Retina (tissue), 1 donor: ENCODE results near the gene LMNTD2.
"Not testable (repeated sequence)": the region's sequence is repeated elsewhere in the genome, so short reads cannot be mapped to it uniquely, and the experiment has no call there.

Source experiments
- DNase-seq: peaks from one replicate; pipeline ENCODE4 v3.0.0-alpha.2; 2016

Gene LMNTD2

DNA sequence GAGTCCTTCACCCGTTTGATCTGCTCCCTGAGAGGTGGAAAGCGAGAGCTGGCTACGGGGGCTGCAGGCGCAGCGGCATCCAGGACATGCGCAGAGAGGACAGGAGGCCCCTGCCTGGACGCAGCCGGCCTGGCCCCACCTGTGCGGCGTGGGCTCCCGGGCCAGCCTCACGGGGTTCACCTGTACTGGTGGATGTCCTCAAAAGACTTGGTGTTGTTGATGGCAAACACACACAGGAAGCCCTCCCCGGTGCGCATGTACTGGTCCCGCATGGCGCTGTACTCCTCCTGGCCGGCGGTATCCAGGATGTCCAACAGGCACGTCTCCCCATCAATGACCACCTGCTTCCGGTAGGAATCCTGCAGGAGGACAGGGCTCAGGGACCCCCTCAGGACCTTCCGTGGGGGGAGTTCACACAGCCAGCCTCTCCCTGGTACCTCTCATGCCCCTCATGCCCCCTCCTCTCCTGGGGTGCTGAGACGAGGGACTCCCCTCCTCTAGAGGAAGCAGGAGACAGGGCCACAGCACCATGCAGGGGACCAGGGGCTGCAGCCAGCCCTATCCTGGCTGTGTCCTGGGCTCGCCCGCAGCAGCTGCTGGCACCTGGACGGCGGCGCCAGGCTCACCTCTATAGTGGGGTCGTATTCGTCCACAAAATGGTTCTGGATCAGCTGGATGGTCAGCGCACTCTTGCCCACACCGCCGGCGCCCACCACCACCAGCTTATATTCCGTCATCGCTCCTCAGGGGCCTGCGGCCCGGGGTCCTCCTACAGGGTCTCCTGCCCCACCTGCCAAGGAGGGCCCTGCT lies 26.7 kb downstream of the LMNTD2 start:
- no peak for DNase-seq

DNA sequence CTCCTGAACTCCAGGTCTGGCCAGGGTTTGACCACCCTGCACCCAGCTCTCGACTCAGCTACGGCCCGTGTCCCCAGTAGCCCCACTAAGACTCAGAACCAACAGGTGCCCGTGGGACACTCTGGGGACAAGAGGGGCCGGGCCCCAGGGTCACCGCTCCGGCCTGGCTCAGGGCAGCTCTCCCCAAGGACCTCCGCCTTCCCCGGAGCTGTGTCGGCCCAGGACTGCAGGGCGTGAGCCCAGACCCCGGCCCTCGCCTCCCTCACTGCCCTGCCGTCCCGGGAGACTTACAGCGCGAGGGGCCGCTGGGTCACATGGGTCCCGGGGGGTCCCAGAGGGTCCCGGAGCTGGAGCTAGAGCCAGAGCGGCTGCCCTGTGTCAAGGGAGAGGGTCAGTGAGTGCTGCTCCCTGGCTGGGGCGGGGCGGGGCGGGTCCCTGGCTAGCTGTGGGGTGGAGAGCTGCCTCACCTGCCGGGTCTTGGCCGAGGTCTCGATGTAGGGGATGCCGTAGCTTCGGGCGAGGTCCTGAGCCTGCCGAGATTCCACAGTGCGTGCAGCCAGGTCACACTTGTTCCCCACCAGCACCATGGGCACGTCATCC lies 27.5 kb downstream of the LMNTD2 start:
- no peak for DNase-seq

DNA sequence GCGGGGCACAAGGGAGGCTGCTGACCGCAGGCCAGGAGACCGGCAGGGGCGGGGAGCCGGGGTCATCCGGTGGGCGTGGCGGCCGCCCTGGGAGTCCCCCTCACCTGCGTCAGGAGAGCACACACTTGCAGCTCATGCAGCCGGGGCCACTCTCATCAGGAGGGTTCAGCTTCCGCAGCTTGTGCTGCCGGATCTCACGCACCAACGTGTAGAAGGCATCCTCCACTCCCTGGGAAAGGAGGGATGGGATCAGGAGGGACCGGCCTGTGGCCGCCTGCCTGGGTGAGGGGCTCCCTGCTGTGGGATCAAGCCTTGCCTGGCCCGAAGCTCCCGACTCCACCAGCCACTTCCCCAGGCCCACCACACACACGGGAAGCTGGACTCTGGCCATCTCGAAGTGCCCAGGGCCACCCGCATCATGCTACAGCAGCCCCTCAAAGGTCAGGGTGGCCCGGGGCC lies 28.0 kb downstream of the LMNTD2 start:
- DNase-seq, result no peak

DNA sequence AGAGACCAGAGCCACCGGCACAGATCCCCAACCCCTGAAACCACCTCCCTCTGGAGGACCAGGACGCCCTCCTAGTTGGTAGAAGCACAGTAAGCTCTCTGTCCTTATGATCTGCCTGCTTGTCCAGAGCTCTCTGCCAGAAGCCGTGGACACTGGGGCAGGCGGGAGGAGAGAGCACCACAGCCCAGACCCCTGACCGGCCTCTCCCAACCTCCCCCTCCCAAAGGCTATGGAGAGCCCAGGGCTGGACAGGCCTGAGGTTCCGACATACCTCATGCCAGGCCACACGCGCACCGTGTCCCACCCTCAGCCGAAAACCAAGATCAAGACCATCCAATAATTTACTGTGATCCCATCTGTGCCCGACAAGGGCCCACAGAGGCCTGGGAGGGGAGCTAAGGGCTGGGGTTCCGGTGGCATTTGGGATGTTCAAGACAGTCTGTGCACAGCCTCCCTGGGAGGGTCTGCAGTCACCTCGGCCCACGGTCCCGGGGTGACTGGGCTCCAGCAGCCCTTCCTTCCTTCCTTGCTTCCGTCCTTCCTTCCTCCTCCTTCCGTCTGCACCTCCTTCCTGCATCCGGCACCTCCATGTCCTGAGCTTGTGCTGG lies 28.5 kb downstream of the LMNTD2 start:
- DNase-seq, result no peak

DNA sequence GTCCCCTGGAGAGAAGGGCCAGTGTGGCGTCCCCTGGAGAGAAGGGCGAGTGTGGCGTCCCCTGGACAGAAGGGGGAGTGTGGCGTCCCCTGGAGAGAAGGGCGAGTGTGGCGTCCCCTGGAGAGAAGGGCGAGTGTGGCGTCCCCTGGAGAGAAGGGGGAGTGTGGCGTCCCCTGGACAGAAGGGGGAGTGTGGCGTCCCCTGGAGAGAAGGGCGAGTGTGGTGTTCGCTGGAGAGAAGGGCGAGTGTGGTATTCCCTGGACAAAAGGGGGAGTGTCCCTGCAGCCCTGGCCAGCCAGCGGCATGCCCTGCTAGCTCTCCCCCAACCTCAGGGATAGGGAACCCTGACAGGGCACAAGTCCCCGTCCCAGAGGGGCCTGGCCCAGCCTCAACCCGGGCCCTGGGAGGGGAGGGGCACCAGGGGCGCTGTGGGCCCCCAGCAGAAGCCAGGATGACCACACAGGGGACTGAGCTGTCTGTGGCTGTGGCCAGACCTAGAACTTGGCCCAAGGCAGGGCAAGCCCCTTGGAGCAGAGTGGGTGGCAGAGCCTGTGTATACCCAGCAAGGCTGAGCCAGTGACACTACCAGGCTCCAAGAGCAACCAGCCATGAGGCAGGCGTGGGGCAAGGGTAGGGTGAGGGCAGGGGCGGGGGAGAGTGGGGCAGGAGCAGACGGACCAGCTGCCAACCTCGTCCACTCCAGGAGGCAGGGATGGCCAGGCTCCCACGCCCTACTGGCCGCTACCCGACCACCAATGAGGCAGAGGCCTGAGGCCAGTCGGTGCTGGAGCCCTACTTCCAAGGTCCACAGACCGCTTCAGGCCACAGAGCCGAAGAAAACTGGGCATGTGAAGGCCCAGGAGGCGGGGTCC lies 29.3 kb downstream of the LMNTD2 start:
- DNase-seq, result no peak

DNA sequence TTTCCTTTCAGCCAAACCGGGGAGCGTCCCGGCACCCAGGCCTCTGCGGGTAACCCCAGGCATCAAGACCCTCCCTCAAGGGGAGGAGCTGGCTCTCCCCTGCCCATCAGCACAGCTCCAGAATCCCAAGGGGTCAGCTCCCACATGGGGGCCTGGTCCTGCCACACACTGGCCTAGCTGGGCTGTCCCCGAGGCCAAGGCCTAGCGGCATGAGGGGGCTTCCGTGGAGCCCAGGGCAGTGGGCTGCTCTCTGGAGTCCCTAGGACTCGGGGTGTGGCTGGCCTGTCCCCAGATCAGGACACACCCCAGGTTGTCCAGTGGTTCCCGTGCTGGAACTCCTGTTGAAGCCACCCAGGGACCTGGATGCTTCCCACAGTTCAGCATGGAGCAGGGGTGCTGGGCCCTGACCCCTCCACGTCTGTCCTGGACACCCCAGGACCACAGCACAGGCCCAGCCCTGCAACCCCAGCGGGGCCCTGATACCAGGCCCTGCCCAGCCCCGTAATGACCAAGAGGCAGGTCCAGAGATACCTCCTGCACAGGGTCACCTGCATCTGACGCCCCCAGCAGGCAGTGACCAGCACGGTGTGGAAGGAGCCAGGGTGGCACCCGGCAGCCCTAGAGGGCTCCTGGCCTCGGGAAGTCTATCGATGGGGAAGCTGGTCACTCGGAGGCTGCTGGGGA lies 30.7 kb downstream of the LMNTD2 start:
- no peak for DNase-seq

DNA sequence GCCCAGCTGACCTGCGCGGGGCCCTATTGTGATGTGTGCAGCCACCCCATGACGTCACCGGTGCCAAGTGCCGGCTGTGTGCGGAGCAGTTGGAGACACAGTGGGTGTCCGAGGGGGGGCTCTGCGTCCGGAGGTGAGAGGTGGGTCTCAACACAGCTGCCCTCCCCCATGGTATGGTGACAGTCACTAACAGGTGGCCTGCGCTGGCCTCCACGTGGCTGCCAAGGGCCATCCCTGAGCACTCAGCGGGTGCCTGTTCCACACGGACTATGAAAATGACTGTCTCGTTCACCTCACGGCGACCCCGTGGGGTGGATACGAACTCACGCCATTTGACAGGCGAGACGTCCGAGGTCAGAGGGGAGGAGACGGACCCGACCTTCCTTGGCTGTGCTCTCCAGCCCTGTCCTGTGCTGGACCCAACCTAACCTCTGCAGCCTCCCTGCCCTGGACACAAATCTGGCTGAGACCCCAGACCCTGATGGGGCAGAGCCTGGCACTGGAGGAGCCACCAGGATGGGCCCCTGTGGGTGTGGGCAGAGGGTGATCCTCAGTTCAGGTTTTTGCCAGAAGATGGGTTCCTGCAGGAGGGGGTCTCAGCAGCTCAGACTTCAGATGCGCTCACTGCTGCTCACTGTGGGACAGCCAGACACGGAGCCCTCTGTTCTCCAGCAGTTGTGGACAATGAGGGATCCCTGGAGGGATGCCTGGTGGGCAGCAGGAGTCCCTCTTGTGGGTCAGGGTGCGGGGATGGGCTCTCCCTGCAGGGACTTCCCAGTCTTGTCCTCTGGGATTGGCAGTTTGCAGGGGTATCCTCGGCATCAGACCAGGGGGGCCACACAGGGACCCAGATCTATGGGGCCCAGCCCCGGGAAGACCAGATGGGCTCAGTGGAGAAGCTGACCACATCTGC lies 31.5 kb downstream of the LMNTD2 start:
- peak; percentile 18 for DNase-seq

DNA sequence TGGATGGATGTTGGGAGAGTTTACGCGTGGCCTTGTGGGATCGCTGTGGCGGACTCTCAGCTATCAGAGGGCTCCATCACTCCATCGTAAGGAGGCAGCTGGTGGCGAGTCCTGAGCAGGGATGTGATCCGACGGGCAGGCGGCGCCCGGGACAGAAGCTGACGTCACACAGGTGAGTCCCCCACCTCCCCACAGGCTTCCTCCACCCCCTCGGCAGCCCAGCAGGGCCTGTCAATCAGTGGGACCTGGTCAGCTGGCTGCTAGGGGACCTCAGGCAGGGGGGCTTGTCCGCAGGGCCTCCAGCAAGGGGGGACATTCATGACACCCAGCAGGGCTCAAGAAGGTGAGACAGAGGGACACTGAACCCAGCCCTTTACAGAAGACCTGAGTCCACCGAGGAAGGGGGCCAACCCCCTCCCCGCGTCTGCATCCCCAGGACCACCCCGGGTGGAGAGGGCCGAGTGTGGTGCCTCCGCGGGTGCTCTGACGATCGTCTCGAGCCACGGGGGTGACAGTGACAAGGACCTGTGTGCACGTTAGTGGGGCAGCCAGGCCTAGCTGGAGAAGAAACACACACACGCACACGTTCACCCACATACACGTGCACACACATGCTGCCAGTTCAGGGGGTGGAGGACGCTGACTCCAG lies 32.2 kb downstream of the LMNTD2 start:
- no peak for DNase-seq

DNA sequence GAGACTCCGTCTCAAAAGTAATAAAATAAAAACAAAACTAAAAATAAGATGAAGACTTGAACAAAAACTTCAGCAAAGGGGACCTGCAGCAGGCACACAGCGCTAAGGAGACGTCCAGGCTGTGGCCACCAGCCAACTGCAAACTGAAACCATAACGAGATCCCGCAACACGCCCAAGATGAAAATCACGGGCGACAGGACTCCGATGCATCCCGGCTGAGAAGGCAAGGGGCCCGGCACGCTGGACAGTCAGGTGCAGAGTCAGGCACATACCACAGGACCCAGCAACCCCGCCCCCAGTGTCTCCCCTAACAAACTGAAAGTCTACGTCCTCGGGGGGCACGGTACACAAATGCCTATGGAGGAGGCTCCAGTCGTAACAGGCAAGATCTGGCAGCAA lies 34.3 kb downstream of the LMNTD2 start:
- no peak for DNase-seq

DNA sequence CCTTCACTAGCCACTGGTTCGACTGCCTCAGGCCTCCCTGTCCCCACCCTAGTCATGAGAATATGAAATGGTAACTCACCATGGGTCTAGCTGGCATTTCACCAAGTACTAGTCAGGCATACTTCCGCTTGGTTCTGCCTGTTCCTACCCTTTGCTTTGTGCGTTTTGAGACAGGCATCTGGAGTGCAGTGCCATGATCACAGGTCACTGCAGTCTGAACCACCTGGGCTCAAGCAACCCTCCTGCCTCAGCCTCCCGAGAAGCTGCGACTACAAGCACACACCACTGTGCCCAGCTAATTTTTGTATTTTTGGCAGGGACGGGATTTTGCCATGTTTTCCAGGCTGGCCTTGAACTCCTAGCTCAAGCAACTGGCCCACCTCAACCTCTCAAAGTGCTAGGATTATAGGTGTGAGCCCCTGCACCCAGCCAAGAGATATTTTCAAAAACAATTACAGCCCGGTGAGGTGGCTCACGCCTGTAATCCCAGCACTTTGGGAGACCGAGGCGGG lies 39.3 kb downstream of the LMNTD2 start:
- no peak for DNase-seq

DNA sequence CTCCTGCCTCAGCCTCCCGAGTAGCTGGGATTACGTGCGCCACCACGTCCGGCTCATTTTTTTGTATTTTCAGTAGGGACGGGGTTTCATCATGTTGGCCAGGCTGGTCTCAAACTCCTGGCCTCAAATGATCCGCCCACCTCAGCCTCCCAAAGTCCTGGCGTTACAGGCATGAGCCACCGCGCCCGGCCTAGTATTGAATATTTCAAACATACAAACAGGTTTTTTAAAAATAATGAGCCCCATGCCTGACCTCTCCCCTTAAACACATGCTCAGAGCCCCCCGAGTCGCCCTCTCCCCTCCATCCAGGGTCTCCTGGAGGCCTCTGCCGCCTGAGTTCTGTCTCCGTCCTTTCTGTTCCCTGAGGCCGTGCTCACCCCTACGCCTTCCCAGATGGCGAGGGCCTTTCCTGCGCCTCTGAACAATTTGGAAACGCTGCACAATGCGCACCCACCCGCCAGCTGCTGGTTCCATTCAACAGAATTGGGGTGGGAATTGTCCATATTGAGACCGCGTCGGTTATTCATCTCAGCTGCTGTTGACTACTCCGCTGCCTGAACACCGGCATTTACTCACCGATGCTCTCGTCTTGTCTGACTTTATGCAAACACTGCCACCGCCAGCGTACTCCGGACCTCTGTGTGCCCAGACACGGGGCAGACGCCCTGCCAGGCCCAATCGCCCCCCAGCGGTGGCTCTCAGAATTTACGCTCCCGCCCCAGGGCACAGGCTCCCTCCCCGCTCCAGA lies 39.9 kb downstream of the LMNTD2 start:
- no peak for DNase-seq

DNA sequence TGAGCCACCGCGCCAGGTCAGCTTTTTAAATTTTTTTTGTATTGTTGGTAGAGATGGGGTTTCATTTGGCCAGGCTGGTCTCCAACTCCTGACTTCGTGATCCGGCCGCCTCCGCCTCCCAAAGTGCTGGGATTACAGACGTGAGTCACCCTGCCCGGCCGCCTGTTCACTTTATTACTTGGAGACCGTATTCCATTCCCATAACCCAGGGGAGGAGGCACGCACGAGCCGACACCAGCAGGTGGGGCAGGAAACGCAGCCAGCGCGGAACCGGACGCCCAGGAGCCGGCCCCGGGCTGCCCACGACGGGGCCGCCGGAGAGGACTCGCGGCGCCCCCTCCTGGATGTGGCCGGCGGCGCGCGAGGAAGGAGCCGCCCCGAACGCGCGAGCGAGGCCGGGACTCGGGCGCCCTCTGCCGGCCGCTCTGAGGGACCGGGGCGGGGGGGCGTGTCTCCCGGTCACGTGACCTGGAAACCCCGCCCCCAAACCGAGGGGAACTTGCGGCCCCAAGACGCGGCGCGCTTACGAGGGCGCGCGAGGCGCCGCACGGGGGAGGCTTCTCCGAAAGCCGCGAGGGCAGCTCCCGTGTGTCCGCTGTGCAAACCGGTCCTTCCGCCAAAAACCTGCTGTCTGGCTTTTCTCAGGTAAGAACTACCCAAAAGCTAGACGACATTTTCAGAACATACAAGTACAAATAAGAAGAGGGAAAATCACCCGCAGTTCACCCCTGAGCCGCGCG lies 41.9 kb downstream of the LMNTD2 start:
- DNase-seq, result peak; percentile 97

DNA sequence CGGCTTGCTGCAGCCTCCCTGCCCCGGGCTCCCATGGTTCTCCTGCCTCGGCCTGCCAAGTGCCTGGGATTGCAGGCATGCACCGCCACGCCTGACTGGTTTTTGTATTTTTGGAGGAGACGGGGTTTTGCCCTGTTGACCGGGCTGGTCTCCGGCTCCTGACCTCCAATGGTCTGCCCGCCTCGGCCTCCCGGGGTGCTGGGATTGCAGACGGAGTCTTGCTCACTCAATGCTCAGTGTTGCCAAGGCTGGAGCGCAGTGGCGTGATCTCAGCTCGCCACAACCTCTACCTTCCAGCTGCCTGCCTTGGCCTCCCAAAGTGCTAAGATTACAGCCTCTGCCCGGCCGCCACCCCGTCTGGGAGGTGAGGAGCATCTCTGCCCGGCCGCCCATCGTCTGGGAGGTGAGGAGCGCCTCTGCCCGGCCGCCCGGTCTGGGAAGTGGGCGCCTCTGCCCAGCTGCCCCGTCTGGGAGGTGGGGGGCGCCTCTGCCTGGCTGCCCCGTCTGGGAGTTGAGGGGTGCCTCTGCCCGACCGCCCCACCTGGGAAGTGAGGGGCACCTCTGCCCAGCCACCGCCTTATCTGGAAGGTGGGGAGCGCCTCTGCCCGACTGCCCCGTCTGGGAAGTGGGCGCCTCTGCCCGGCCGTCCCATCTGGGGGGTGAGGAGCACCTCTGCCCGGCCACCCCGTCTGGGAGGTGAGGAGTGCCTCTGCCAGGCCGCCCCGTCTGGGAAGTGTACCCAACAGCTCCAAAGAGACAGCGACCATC lies 43.4 kb downstream of the LMNTD2 start:
- DNase-seq, result not testable (repeated sequence)

DNA sequence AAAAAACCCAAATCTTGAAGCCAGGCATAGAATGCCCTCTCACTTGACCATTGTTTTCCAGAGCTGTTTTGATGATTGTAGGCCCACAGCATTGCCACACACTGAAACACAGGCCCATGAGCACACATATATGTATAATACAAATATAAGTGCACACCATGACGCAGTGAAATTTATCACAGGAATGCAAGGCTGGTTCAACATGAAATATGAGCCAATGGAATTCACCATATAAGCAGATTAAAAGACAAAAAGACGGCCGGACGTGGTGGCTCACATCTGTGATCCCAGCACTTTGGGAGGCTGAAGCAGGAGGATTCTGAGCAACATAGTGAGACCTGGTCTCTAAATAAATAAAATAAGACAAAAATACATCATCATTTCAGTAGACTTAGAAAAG lies 44.1 kb downstream of the LMNTD2 start:
- DNase-seq, result no peak

DNA sequence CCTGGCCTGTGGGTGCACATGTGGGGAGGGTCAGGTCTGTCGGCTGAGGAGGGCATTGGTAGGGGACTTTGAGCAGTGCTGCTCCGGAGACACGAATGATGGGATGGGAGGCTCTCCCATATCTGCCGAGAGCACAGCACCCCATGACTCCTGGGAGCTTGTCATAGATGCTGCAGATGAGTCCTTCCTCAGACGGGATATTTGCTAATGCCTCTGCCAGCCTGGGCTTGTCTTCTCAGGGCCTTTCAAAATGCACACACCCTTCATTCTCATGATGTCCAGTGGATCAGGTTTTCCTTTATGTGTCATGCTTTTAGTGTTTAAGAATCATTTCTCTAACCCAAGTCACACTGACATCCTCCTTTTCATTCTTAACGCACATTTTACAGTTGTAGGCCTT lies 45.4 kb downstream of the LMNTD2 start:
- no peak for DNase-seq

DNA sequence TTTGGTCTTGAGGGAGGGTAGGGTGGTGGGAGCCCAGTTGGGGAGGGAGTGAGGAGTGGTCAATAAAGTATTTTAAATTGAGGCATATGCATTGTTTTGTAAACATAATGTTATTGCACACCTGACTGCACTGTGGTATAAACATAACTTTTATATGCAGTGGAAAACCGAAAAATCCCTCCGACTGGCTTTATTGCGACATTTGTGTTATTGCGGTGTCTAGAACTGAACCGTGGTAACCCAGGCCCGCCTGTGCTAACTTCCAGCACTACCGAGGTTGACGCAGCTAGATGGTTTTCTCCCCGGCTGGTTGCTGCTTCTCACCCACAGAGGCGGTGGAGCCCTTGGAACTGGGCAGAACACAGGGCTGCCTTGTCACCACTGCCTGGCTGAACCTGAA lies 45.9 kb downstream of the LMNTD2 start:
- no peak for DNase-seq

DNA sequence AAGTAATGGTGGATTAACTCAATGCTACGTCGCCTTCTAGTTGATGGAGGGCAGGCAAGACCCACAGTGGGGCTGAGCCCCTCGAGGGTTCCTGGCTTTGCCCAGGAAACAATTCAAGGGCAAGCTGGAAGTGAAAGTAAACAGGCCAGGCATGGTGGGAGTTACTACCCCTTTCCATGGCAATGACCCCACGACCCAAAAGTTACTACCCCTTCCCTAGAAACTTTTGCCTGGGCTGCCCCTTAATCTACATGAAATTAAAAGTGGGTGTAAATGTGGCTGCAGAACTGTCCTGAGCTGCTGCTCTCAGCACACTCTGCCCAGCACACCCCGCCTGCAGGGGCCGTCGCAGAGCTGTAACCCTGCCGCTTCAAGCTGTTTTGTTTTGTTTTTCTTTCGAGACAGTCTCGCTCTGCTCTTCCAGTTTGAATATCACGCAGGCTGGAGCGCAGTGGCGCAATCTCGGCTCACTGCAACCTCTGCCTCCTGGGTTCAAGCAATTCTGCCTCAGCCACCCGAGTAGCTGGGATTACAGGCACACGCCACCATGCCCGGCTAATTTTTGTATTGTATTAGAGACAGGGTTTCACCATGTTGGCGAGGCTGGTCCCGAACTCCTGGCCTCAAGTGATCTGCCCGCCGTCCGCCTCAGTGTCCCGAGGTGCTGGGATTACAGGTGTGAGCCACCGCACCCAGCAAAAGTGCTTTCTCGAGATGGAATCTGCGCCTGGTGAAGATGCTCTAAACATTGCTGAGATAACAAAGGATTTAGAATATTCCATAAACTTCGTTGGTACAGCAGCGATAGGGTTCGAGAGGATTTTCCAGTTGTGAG lies 47.6 kb downstream of the LMNTD2 start:
- no peak for DNase-seq
